Measurements from ENCODE around the gene PARVG.

Gene PARVG

GRCh38 chr22:44245438-44245837, 64.7 kb downstream of the PARVG start:
- H3K9me3 ChIP-seq (replicated peaks in 1 of 2; ENCODE audit: control insufficient read depth in 2 of 2, insufficient read depth in 1 of 2, low read depth in 1 of 2, low read length in 2 of 2) = peaks cover 5 to 10% of the 10 kb centered on the region in 2 donors
- H2BK12ac ChIP-seq (ENCODE audit: low read length) = no peak overlapping the region
- no peaks in the 10 kb centered on the region for H3K27me3 ChIP-seq (ENCODE audit: control insufficient read depth in 3 of 3, insufficient read depth in 3 of 3, low read depth in 1 of 3, low read length in 3 of 3)
- H3K36me3 ChIP-seq (replicated peaks in 1 of 2; ENCODE audit: control insufficient read depth in 2 of 2, insufficient read depth in 2 of 2, low read length in 2 of 2) = no peaks in the 10 kb centered on the region
- H3K9ac ChIP-seq (ENCODE audit: low read depth, low read length, poor library complexity) = no peak overlapping the region
- H3K4me1 ChIP-seq (ENCODE audit: control insufficient read depth in 2 of 2, insufficient read depth in 1 of 2, low read depth in 1 of 2, low read length in 2 of 2) = peaks cover 0 to 3% of the 10 kb centered on the region in 2 donors
- WGBS, 2 donors (ENCODE audit: extremely low coverage in 2 of 2, insufficient read length in 2 of 2, insufficient replicate concordance in 1 of 2) = no CpG with 5 or more reads among the region's 7 CpGs
- no peak overlapping the region for H4K8ac ChIP-seq (ENCODE audit: low read depth, low read length)
- no peak overlapping the region for H2AK5ac ChIP-seq (ENCODE audit: low read depth, low read length)
- no peak for DNase-seq (ENCODE audit: low spot score)
- H3K27ac ChIP-seq (replicated peaks; ENCODE audit: low read length) = no peak overlapping the region
- no peak overlapping the region for H2BK120ac ChIP-seq (ENCODE audit: low read depth, low read length)
- no peak overlapping the region for H2BK5ac ChIP-seq (ENCODE audit: low read length)
- no peak overlapping the region for H3K18ac ChIP-seq (ENCODE audit: low read length)
- no peak overlapping the region for H4K91ac ChIP-seq (ENCODE audit: low read depth, low read length, poor library complexity)
- no peak overlapping the region for H3K14ac ChIP-seq (ENCODE audit: low read length)
- no peak overlapping the region for H3K4ac ChIP-seq (ENCODE audit: low read length)
- no peak overlapping the region for H2AFZ ChIP-seq (ENCODE audit: low read length)
- no peak overlapping the region for H3K23ac ChIP-seq (ENCODE audit: low read depth, low read length, poor library complexity)
- H3K4me3 ChIP-seq (ENCODE audit: low read length in 2 of 2) = no peak overlapping the region
- H3K4me2 ChIP-seq (ENCODE audit: insufficient read depth, low read length, poor library complexity, severe bottlenecking) = no peak overlapping the region
- peaks cover 2% of the 10 kb centered on the region for H3K79me1 ChIP-seq (ENCODE audit: low read depth, low read length)
- H2BK15ac ChIP-seq (ENCODE audit: low read length) = no peak overlapping the region

GRCh38 chr22:44245867-44246266, 65.1 kb downstream of the PARVG start:
- Histone ChIP-seq H3K9me3 (replicated peaks in 1 of 2; ENCODE audit: control insufficient read depth in 2 of 2, insufficient read depth in 1 of 2, low read depth in 1 of 2, low read length in 2 of 2) (peaks cover 7 to 11% of the 10 kb centered on the region in 2 donors), H3K9ac (ENCODE audit: low read depth, low read length, poor library complexity) (no peak overlapping the region), H3K14ac (ENCODE audit: low read length) (no peak overlapping the region), H3K4me1 (ENCODE audit: control insufficient read depth in 2 of 2, insufficient read depth in 1 of 2, low read depth in 1 of 2, low read length in 2 of 2) (peaks cover 0 to 3% of the 10 kb centered on the region in 2 donors), H3K36me3 (replicated peaks in 1 of 2; ENCODE audit: control insufficient read depth in 2 of 2, insufficient read depth in 2 of 2, low read length in 2 of 2) (no peaks in the 10 kb centered on the region), H2BK120ac (ENCODE audit: low read depth, low read length) (no peak overlapping the region), H2BK12ac (ENCODE audit: low read length) (no peak overlapping the region), H2AFZ (ENCODE audit: low read length) (no peak overlapping the region), H2AK5ac (ENCODE audit: low read depth, low read length) (no peak overlapping the region), H3K18ac (ENCODE audit: low read length) (peak overlapping the region; percentile 70), H3K4me3 (ENCODE audit: low read length in 2 of 2) (no peak overlapping the region), H4K91ac (ENCODE audit: low read depth, low read length, poor library complexity) (no peak overlapping the region), H3K4ac (ENCODE audit: low read length) (no peak overlapping the region), H3K27ac (replicated peaks; ENCODE audit: low read length) (no peak overlapping the region), H2BK15ac (ENCODE audit: low read length) (no peak overlapping the region), H3K23ac (ENCODE audit: low read depth, low read length, poor library complexity) (no peak overlapping the region), H3K79me1 (ENCODE audit: low read depth, low read length) (peaks cover 2% of the 10 kb centered on the region), H4K8ac (ENCODE audit: low read depth, low read length) (peak overlapping the region; percentile 72), H2BK5ac (ENCODE audit: low read length) (no peak overlapping the region), H3K27me3 (ENCODE audit: control insufficient read depth in 3 of 3, insufficient read depth in 3 of 3, low read depth in 1 of 3, low read length in 3 of 3) (peaks cover 0 to 2% (median 0%) of the 10 kb centered on the region in 3 experiments), H3K4me2 (ENCODE audit: insufficient read depth, low read length, poor library complexity, severe bottlenecking) (no peak overlapping the region)
- WGBS, 2 donors (ENCODE audit: extremely low coverage in 2 of 2, insufficient read length in 2 of 2, insufficient replicate concordance in 1 of 2) = no CpG with 5 or more reads among the region's 8 CpGs
- DNase-seq (ENCODE audit: low spot score) = no peak

- WGBS, 2 donors (ENCODE audit: extremely low coverage in 2 of 2, insufficient read length in 2 of 2, insufficient replicate concordance in 1 of 2) = no CpG with 5 or more reads among the region's 8 CpGs
- Histone ChIP-seq H3K4me1 (ENCODE audit: control insufficient read depth in 2 of 2, insufficient read depth in 1 of 2, low read depth in 1 of 2, low read length in 2 of 2) (peaks cover 0 to 3% of the 10 kb centered on the region in 2 donors), H3K36me3 (replicated peaks in 1 of 2; ENCODE audit: control insufficient read depth in 2 of 2, insufficient read depth in 2 of 2, low read length in 2 of 2) (no peaks in the 10 kb centered on the region), H2BK12ac (ENCODE audit: low read length) (no peak overlapping the region), H3K9me3 (replicated peaks in 1 of 2; ENCODE audit: control insufficient read depth in 2 of 2, insufficient read depth in 1 of 2, low read depth in 1 of 2, low read length in 2 of 2) (peaks cover 7 to 11% of the 10 kb centered on the region in 2 donors), H4K91ac (ENCODE audit: low read depth, low read length, poor library complexity) (no peak overlapping the region), H3K27me3 (ENCODE audit: control insufficient read depth in 3 of 3, insufficient read depth in 3 of 3, low read depth in 1 of 3, low read length in 3 of 3) (peaks cover 0 to 2% (median 0%) of the 10 kb centered on the region in 3 experiments), H3K4me3 (ENCODE audit: low read length in 2 of 2) (no peak overlapping the region), H3K14ac (ENCODE audit: low read length) (no peak overlapping the region), H2AFZ (ENCODE audit: low read length) (no peak overlapping the region), H3K23ac (ENCODE audit: low read depth, low read length, poor library complexity) (no peak overlapping the region), H2BK15ac (ENCODE audit: low read length) (no peak overlapping the region), H3K4ac (ENCODE audit: low read length) (no peak overlapping the region), H2BK120ac (ENCODE audit: low read depth, low read length) (no peak overlapping the region), H3K9ac (ENCODE audit: low read depth, low read length, poor library complexity) (no peak overlapping the region), H2AK5ac (ENCODE audit: low read depth, low read length) (no peak overlapping the region), H3K79me1 (ENCODE audit: low read depth, low read length) (peaks cover 2% of the 10 kb centered on the region), H3K18ac (ENCODE audit: low read length) (peak overlapping the region; percentile 53), H3K4me2 (ENCODE audit: insufficient read depth, low read length, poor library complexity, severe bottlenecking) (no peak overlapping the region), H2BK5ac (ENCODE audit: low read length) (no peak overlapping the region), H3K27ac (replicated peaks; ENCODE audit: low read length) (no peak overlapping the region), H4K8ac (ENCODE audit: low read depth, low read length) (no peak overlapping the region)
- DNase-seq (ENCODE audit: low spot score) = no peak
These were observed 66.0 kb downstream of the PARVG start for GRCh38 chr22:44246615-44247326.

- WGBS, 2 donors (ENCODE audit: extremely low coverage in 2 of 2, insufficient read length in 2 of 2, insufficient replicate concordance in 1 of 2) = no CpG with 5 or more reads among the region's 5 CpGs
- Histone ChIP-seq H3K36me3 (replicated peaks in 1 of 2; ENCODE audit: control insufficient read depth in 2 of 2, insufficient read depth in 2 of 2, low read length in 2 of 2) (no peaks in the 10 kb centered on the region), H3K79me1 (ENCODE audit: low read depth, low read length) (peaks cover 2% of the 10 kb centered on the region), H2BK12ac (ENCODE audit: low read length) (no peak overlapping the region), H3K9ac (ENCODE audit: low read depth, low read length, poor library complexity) (no peak overlapping the region), H3K9me3 (replicated peaks in 1 of 2; ENCODE audit: control insufficient read depth in 2 of 2, insufficient read depth in 1 of 2, low read depth in 1 of 2, low read length in 2 of 2) (peaks cover 7 to 11% of the 10 kb centered on the region in 2 donors), H3K4ac (ENCODE audit: low read length) (no peak overlapping the region), H3K23ac (ENCODE audit: low read depth, low read length, poor library complexity) (no peak overlapping the region), H4K91ac (ENCODE audit: low read depth, low read length, poor library complexity) (no peak overlapping the region), H4K8ac (ENCODE audit: low read depth, low read length) (no peak overlapping the region), H2AK5ac (ENCODE audit: low read depth, low read length) (no peak overlapping the region), H2BK5ac (ENCODE audit: low read length) (no peak overlapping the region), H2BK15ac (ENCODE audit: low read length) (no peak overlapping the region), H2BK120ac (ENCODE audit: low read depth, low read length) (no peak overlapping the region), H3K14ac (ENCODE audit: low read length) (no peak overlapping the region), H3K4me3 (ENCODE audit: low read length in 2 of 2) (no peak overlapping the region), H3K18ac (ENCODE audit: low read length) (peak overlapping the region; percentile 88), H2AFZ (ENCODE audit: low read length) (no peak overlapping the region), H3K4me2 (ENCODE audit: insufficient read depth, low read length, poor library complexity, severe bottlenecking) (no peak overlapping the region), H3K27ac (replicated peaks; ENCODE audit: low read length) (no peak overlapping the region), H3K4me1 (ENCODE audit: control insufficient read depth in 2 of 2, insufficient read depth in 1 of 2, low read depth in 1 of 2, low read length in 2 of 2) (peaks cover 0 to 3% of the 10 kb centered on the region in 2 donors), H3K27me3 (ENCODE audit: control insufficient read depth in 3 of 3, insufficient read depth in 3 of 3, low read depth in 1 of 3, low read length in 3 of 3) (peaks cover 0 to 2% (median 0%) of the 10 kb centered on the region in 3 experiments)
- DNase-seq (ENCODE audit: low spot score) = no peak
These were observed 66.6 kb downstream of the PARVG start for GRCh38 chr22:44247346-44247745.

Data from neuronal stem cell (in vitro differentiated cells).